HG03196 (cell line): Measurements from ENCODE around the gene NCAM2.

Source experiments
- ATAC-seq: cut with Tn5 transposase; IDR thresholded peaks from one replicate; pipeline ENCODE4 v1.9.1; 2021; ENCODE audit not compliant: unreplicated experiment

The NCAM2 gene

DNA sequence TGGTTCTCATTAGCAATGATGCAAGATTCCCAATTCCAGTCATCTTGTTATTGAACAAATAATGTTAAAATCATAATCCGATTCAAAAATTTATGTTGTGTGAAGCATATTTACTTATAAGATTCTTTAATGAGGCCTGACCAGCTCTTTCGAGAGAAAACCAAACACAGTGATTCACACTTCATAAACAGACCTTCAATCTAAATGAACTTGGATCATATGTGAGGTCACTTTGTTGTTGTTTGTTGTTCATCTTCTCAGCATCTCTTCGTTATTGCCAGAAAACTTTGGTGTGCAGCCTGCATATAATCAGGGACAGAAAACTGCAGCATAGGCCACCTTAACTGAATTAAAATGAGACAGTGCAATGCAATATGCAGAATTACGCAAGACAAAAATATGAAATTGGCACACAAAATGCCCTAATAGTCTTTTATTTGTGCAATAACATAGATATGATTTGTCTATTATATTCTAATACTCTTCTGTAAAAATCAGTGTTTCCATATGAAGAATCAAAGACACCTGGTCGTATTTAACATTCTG lies 30.1 kb downstream of the NCAM2 start:
- ATAC-seq = no peak

DNA sequence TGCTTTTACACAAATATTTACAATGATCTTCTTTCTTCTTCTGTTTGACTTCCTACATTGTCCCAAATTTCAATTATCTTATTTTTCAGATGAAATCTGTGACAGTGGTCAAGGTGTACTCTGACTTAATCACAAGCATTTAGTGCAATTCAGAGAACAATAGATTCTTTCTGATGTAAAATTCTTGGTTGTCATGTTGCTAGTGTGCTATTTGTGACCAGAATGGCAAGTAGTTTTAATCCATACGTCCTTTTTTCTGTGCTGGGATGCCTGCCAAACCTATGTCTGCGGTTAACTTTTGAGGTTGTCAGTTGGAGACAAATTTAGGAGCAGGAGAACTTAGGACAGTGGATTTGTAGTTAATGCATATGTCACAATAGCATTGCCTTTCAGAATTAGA lies 31.0 kb downstream of the NCAM2 start:
- ATAC-seq = no peak

DNA sequence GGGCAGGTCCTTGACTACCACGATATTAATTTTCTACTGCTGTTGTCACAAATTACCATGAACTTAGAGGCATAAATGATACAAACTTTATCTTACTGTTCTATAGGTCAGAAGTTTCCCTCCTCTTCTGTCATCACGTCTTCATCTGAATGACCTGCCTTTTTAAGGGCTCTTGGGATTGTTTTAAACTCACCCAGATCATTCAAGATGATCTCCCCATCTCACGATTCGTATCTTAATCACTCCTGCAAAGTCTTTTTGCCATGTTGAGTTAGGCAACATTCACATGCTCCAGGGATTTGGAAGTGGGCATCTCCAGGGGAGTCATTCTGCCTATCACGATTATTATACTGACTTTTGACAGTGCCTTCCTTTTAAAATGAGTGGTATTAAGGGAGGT lies 32.1 kb downstream of the NCAM2 start:
- ATAC-seq = no peak

DNA sequence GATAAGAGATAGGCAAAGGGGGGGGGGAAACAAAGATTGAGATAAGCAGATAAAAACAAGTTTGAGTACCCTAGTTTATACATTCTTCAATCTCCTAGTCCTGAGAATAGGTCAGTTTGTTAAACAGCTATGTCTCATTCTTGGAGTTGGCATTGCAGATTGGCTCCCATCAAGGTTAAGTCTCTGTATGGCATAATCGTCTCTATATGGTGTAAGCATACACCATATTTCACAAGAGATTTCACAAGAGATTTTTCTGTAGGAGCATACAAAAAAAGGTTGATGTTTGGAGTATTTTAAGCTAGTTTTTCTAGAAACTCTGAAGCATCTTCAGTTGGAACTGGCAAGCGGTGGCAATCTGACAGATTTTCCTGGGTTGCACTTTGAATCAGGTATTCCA lies 35.8 kb downstream of the NCAM2 start:
- ATAC-seq = no peak

DNA sequence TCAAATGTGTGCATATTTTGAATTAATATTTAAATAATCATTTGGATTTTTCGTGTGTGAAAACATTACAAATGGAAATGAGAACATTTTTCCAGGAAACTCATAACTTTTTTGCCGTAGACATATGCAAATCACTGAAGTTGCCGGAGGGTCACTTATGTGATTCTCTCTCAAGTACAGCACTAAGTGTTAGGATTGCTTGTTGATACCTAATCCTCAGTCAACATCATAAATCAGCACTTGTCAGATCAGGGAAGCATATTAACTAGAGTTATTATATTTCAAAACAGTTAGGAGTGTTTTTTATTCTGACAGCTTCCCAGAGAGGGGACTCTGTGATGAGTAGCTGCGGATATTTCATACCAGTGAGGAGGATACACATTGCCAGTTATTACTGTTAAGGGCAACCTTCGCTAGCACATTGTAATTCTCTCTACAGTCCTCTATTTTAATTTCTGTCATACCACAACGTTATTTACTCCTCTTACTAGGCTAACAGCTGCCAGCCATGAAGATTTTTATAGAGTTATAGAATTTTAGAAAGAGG lies 41.5 kb downstream of the NCAM2 start:
- ATAC-seq = no peak

DNA sequence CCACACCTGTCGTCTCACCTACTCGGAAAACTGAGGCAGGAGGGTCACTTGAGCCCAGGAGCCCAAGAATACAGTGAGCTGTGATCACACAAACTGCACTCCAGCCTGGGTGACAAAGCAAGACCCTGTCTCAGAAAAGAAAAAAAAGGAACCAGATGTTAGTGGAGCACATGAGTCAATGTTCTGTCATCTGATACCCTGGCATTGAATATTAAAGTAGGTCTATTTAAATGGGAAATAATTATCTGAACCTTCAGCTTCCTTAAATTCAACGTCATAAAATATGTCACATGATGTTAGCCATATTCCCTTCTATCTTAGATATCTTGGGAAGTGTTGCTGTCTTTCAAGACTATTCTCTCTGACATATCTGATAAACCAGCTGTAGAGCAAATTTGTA lies 47.3 kb downstream of the NCAM2 start:
- no peak for ATAC-seq

DNA sequence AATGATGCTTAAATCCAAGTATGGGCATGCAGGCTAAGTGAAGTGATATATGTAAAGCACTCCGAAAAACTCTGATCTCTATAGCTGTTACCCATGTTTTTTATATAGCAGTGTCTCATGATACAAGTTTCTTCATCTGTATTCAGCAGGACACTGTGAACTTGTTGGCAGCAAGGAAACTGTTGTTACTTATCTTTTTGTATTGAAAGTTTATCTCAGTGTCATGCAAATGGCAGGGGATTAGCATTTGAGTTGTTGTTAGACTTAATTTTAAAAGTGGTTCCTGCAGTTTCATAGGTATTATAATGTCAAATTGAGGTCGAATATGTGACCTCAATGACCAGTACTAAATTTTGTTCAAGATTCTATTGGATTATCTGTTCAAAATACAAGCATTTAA lies 47.9 kb downstream of the NCAM2 start:
- ATAC-seq = no peak

DNA sequence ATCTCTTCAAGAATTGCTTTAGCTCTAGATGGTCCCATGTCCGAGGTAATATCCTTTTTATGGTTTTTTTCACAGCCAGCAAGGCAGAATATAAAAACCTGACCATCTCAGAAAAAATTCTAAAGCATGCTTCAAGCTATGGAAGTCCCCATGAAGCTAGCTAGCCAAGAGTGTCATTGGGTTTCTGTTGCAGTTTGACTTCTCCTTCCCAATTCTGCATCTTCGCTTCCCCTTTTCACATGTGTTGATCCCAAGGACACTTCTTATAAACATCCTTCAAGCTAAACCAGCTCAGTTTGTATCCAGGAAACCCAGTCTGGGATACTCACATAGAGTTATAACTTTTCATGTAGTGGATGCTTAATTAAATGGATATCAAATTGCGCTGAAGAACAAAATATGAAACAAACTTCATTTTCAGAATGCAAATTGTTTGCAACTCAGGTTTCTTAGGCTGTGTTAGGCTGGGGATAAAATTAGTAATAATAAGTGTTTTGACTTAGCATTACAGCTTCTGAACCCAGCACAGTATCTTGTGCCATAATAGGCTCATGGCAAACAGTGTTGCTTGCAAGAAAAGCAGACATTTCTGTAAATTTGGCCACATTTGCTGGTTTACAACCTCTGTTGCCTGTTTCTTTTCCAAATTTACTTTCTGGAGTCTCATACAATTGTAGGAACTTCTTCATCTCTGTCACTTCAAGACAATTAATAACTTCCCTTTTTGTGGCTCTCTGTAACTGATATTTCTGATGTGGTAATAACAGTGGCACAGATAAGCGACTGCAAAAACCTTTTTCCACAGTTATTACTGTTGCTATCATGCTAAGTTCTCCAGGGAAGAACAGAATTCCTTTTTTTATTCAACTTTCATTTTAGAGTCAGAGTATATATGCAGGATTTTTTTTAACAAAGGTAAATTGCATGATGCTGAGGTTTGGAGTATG lies 53.2 kb downstream of the NCAM2 start:
- ATAC-seq = no peak

DNA sequence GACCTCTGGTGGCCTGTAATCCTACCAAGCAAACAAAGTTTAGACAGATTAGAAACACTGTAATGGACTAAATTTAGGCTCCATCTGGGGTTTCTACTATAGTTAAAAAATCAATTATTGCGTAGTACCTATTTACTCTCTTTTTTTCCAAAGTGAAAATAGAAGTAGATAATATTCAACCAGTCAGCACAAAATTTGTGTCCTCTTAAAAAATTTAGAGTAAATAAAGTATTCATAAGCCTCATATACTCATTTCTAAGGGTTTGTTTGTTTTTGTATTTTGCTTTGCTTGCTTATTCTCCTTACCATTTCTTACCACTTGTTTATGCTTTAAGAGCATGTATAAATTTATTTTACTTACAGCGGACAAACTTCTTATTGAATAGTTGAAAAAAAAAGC lies 54.5 kb downstream of the NCAM2 start:
- no peak for ATAC-seq

DNA sequence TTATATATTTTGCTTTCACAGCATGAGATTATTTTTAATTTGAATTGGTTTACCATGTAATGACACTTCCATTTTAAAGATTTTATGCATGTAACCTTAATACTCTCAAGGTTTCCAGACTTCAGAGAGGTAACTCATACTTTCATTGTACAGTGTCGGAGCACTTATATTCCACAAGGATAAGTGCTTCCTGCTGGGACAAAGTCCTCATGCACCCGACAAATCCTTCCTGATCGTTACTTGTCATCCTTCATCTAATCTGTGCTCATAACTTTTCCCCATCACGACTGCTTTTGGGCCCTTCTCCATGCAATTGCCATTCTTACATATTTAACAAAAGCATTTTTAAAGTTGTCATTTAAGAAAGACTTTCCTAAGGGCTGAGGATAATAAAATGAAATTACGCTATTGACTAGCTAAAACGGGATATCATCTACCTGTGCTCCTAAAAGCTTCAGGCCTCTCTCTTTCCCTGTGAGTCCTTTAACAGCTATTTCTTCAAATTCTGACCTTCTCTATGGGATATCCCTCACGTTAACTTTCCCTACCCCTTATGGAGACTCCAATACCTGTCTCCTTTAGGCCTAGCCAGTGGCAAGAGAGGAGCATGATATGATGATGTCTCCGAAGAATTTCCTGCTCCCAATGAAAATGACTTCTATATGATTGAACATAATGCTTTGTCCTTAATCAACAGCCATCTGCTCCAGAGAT lies 59.3 kb downstream of the NCAM2 start:
- ATAC-seq = no peak

DNA sequence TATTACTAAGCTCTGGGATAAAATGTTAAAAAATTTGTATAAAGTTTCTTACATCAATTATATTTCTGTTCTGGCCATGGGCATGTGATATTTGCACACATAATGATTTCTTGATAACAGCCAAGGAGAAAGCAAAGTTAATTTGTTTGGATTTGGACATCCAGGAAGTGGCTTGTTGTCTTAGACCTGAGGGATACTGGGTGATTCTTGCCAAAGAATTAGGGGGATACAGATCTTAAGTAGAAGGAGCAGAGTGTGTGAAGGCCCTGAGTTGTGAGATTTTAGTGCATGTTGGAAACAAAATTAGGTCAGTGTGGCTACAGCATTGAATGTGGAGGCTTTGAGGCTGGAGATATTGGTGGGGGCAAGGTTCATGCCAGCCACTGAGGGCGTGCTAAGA lies 65.6 kb downstream of the NCAM2 start:
- ATAC-seq = no peak

DNA sequence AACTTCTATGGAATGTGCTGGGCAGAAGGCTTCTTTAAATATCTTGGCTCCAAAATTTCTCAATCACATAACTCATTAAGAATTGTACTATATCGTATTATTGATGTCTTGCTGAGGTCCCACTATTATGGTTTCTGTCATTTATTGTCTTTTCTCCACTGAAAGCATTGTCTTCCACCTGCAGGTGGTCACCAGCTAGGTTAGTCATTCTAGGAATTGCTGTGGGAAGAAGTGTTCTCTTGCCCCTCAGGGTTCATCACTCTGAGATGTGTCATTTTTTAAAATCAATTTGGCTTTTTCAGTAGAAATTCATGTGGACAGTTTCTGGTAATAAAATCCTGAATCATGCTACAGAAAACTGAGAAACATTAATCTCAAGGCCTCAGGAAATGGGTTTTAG lies 66.1 kb downstream of the NCAM2 start:
- no peak for ATAC-seq

DNA sequence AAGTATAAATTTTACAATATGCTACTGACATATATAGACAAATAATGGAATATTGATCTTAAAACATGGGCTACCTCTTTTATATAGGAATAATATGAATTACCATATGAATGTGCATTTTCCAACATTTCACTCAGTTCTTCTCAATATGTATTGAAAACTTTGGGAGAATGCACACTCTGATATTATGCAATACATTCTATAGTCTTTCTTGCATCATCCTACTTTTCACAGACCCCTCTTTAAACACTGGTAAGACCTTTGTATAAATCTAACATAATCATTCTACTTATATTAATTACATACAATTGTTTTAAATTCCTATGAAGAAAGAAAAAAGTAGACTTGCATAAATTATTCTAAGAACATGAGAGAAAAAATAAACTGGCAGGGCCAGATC lies 69.2 kb downstream of the NCAM2 start:
- no peak for ATAC-seq

DNA sequence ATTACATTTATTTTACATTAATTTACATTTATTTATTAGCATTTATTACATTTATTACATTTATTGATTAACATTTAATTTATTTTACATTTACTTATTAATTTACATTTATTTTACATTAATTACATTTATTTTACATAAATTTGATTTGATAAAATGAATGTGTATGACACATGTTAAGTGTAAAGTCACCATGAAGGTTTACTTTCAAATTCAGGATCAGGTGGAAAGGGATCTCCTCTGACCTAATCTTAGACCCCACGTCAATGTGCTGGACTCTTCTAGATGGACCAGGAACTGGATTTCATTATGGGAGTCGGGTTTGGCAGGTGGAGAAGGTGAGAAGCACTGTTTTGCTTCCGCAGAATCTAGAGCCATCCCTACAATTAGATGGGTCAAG lies 76.1 kb downstream of the NCAM2 start:
- no peak for ATAC-seq

DNA sequence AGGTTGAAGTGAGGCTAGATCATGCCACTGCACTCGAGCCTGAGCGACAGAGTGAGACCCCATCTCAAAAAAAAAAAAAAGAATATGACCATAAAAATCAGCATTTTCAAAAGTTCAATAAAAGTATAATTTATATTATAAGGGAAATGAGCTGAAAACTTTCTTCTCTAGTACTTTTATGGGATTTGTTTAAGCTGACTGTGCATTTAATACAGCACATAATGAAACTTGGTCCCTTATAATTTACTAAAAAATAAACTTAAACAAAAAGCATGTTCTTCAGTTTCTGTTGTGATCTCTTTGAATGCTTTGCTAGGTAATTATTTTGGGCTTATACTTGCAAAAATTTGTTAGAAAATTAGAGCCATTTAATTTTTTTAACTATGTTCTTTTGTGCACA lies 77.8 kb downstream of the NCAM2 start:
- no peak for ATAC-seq

DNA sequence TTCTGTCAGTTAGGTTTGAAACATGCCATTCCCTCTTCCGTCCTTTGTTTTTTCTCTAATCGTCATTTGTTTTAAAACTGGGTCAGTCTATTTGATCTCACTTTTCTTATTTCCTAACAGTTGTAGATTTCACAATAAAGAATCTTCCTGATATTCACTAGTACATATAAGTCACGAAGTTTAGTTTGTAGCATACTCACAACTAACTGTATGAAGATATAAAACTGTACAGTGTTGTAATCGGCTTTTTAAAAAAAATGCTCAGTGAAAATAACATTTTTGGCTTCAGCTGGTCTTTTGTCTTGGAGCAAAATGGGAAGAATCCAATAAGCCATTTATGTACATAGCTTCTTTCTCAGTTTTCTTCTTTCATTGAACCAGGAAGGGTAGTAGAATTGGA lies 78.3 kb downstream of the NCAM2 start:
- ATAC-seq = no peak

DNA sequence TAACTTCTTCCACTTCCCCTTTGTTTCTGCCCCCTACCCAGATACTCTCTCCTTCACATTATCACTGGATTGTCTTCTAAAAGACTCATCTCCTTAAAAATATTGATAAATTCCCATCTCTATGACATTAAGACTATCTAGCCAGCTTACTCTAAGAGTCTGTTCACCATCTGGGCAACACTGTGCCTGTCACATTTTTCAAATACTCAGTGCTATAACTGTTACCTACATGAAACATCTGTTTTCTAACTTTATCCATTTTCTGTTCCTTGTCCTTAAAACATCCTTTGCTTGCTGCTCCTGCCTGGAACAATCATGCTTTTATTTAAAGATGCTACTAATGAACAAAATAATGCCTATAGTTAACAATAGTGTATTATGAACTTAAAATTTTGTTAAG lies 81.4 kb downstream of the NCAM2 start:
- ATAC-seq = no peak

DNA sequence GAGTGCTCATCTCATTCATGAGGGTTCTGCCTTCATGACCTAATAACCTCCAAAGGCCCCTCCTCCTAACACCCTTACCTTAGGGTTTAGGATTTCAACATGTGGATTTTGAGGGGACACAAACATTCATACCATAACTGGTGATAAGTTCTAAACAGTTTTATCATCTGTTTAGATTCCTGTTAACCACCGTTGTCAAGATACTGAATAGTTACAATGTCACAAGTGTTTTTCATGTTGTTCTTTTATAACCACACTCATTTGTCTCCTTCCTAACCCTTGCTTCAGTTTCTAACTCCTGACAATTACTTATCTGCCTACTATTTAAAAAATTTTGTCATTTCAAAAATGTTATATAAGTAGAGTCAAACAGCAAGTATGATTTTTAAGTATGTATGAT lies 86.0 kb downstream of the NCAM2 start:
- no peak for ATAC-seq

DNA sequence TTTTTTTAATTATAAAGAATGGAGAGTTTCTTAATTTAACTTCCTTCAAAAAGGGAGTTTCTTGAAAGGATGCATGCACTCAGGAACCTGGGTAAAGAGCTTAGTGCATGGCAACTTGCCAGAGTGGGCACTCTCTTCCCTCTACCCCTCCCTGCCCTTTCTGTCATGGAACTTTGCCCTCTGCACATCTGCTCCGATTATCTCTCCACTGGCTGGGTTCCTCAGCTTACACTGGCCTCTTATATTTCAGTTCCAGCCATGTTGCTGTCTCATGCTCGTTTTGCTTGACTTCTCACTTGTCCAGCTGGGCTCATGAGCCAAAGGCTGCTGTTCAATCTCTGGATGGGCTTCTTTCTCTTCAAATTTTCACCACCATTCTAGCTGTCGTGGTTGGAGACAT lies 87.0 kb downstream of the NCAM2 start:
- ATAC-seq = no peak

DNA sequence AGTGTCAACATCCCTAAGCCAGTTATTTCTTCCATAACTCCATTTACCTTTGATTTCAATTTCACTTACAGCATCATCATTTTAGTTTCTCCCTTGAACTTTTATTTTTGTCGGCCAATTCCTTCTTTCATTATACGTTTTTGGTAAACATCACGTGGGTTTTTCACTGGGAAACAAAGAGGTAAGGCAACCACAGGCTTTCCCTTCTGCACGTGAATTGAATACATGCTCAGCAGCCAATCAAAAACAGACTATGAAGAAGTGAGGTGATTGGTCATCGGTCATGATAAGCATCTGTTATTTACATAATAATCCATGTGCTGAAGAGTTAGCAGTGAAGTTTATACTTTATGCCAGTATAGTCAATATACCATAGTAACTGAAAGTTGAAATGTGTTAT lies 98.7 kb downstream of the NCAM2 start:
- no peak for ATAC-seq

DNA sequence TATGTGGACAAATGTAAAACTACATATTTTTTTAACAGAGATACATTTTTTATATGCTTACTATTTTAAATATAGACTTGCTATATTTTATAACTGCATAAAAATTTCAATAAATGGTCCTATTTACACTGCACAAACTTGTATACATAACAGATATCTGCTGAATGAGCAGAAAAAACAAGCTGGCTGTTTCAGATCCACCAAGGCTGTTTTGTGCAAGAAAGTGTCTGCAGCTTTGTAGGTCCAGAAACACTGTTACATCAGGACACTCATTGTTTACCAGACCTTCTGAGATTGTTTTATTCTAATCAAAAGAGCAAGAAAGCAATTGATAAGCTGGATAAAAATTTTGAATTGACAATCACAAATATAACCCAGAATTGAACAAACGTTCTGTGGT lies 99.3 kb downstream of the NCAM2 start:
- ATAC-seq = no peak

DNA sequence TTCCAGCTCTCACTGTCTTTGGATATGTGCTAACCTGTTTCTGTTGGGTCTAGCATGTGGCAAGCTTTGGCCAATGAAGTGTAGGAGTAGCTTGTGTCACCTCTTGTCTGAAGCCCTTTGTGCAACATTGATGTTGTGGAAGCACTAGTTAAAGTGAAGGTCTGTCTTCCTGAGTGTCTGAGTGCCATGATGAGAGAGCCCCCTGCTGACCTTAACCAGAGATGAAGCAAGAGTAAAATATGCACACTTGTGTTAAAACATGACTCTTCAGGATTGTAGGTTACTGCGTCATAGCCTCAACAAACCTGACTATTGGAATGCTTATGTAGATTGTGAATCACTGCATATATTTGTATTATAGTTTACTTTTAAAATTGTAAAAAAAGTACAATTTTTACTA lies 103.7 kb downstream of the NCAM2 start:
- no peak for ATAC-seq
